Body of pancreas (tissue), 4 donors: Measurements from ENCODE around the gene RNF112. TPM values are rescaled to one million over a fixed set of nuclear protein-coding genes. Genes with fewer than 3 reads are reported as not detected.
A peak's percentile ranks its signal among the peaks of the same experiment; 100 is the strongest.

ENCODE experiments used
- ATAC-seq: fragments of 150-250 bp; one replicate; pipeline ENCODE4 v1.9.1; 2016
- DNase-seq, 4 donors: peaks; one replicate each; pipeline ENCODE4 v3.0.0-alpha.2; 2019
- H3K27ac ChIP-seq, 4 donors: fragments of 200-600 bp; sonication (generic); 1 replicate in 3 of 4; 2 replicates in 1 of 4; pipeline versions ENCODE4 v1.5.1 to v1.6.1; 2016 to 2019; ENCODE audit warnings: mild to moderate bottlenecking in 1 of 4, mixed read lengths in 1 of 4, moderate library complexity in 1 of 4
- H3K27me3 ChIP-seq, 2 donors: fragments of 200-600 bp; sonication (generic); one replicate each; pipeline ENCODE4 v1.6.0; 2016; ENCODE audit warnings: mild to moderate bottlenecking in 1 of 2
- H3K36me3 ChIP-seq, 2 donors: fragments of 200-600 bp; sonication (generic); replicated peaks in 1 of 2; 2 replicates each; pipeline ENCODE4 v1.5.1; 2016; ENCODE audit warnings: low read depth in 2 of 2; ENCODE audit not compliant: insufficient read depth in 1 of 2
- H3K4me1 ChIP-seq: fragments of 200-600 bp; sonication (generic); one replicate; pipeline ENCODE4 v1.6.0; 2016
- H3K4me3 ChIP-seq, 2 donors: fragments of 200-600 bp; sonication (generic); 1 replicate in 1 of 2; 2 replicates in 1 of 2; pipeline ENCODE4 v1.5.1; 2016 to 2019
- H3K9me3 ChIP-seq, 3 donors: fragments of 200-600 bp; sonication (generic); 1 replicate in 2 of 3; 2 replicates in 1 of 3; pipeline ENCODE4 v1.5.1; 2016
- CTCF ChIP-seq, 7 experiments: fragments of 450-650 bp in 4 of 7; fragments of 200-600 bp in 3 of 7; sonication (generic) in 3 of 7; IDR thresholded peaks; one replicate each; pipeline ENCODE4 v1.5.1; 2016 to 2019; ENCODE audit warnings: antibody characterized with exemption in 7 of 7
- POLR2A ChIP-seq, 3 donors: fragments of 450-650 bp; IDR thresholded peaks; one replicate each; pipeline ENCODE4 v1.6.1; 2016; ENCODE audit warnings: antibody characterized with exemption in 3 of 3, mild to moderate bottlenecking in 2 of 3
- WGBS, 2 donors: methylation state at CpG; one replicate each; pipeline ENCODE4 v1.1.5; 2017; 5-methylcytosine and 5-hydroxymethylcytosine counted together
- intact Hi-C: fragments of 100-400 bp; cut with DNase I; formaldehyde crosslinking; loops from one replicate; pipeline ENCODE4 v1.15.1; 2023
- small RNA-seq: library from RNA; depleted of rRNA; stranded (forward); fragments of <200 nt; gene quantifications from one replicate; pipeline ENCODE3, GENCODE V24; 2016
- total RNA-seq, 2 donors: library from RNA; depleted of rRNA; stranded (reverse); fragments of >200 nt; gene quantifications; one replicate each; pipeline ENCODE4 v1.1.0, GENCODE V29; 2016

Gene RNF112
- total RNA-seq, 2 donors from 2014 or later, result 0.52 to 5.9 TPM

GRCh38 chr17:19464031-19465026 lies 53.3 kb downstream of the RNF112 start:
- H3K27me3 ChIP-seq, result no peaks in the 10 kb centered on the region
- WGBS, 2 donors, result 45 to 56% methylated on average over 14 of the region's 14 CpGs
- H3K36me3 ChIP-seq, result no peaks in the 10 kb centered on the region
- TF ChIP-seq POLR2A (IDR thresholded peaks at IDR 0.05) (no peak), CTCF (IDR thresholded peaks at IDR 0.05) (no peak)
- intact Hi-C loops, result no loop called here
- no peak overlapping the region for H3K4me3 ChIP-seq
- H3K9me3 ChIP-seq, result no peaks in the 10 kb centered on the region
- no peaks in the 10 kb centered on the region for H3K4me1 ChIP-seq
- ATAC-seq (no peak), DNase-seq (peak in 1 of 4 donors; percentile 19)
- peak overlapping the region in 1 of 4 donors; percentile 48 for H3K27ac ChIP-seq

Small RNA genes within 50 kb of the gene (small RNA-seq; reads per million reads assigned to genes)
- not detected for gene RF00537

Other genes starting within 250 kb of the RNF112 start
- 10 to 100 TPM; 32.7 to 46.5 TPM for gene EPN2, start 173.9 kb upstream of the RNF112 start, total RNA-seq
- 10 to 100 TPM; 10.4 to 53.4 TPM for gene B9D1, start 48.5 kb upstream of the RNF112 start, total RNA-seq
- gene MAPK7, start 32.7 kb upstream of the RNF112 start, total RNA-seq, result 10 to 100 TPM; 10.1 to 29.3 TPM
- 10 to 100 TPM; 25.7 to 35.3 TPM for gene MFAP4, start 24.0 kb upstream of the RNF112 start, total RNA-seq
- gene SLC47A1, start 122.6 kb downstream of the RNF112 start, total RNA-seq, result not detected
- gene ALDH3A2, start 237.5 kb downstream of the RNF112 start, total RNA-seq, result 100 to 1,000 TPM; 128 to 131 TPM